DOHH2 (cell line): Measurements from ENCODE around the gene IL2RA.

Experiments
- H3F3A ChIP-seq: fragments of 200-600 bp; sonication (generic), shearing (Covaris generic); 2 replicates; pipeline ENCODE4 v1.6.0; 2016; ENCODE audit warnings: antibody characterized with exemption, mild to moderate bottlenecking; ENCODE audit not compliant: control insufficient read depth, insufficient read depth
- H3K27ac ChIP-seq: fragments of 200-600 bp; sonication (generic); 2 replicates; pipeline ENCODE4 v1.5.1; 2014; ENCODE audit warnings: low read depth, mild to moderate bottlenecking, low read length, moderate library complexity
- H3K27me3 ChIP-seq: fragments of 200-600 bp; sonication (generic); 2 replicates; pipeline ENCODE4 v1.6.1; 2014; ENCODE audit warnings: mild to moderate bottlenecking, low read length, mixed read lengths; ENCODE audit not compliant: control insufficient read depth
- H3K36me3 ChIP-seq: fragments of 200-600 bp; sonication (generic); 2 replicates; pipeline ENCODE4 v1.6.1; 2014; ENCODE audit warnings: mild to moderate bottlenecking, low read length, moderate library complexity, mixed read lengths; ENCODE audit not compliant: control insufficient read depth
- H3K4me1 ChIP-seq: fragments of 200-600 bp; sonication (generic); 2 replicates; pipeline ENCODE4 v1.6.1; 2014; ENCODE audit warnings: mild to moderate bottlenecking, low read length, mixed read lengths; ENCODE audit not compliant: control insufficient read depth
- H3K4me2 ChIP-seq: fragments of 200-600 bp; sonication (generic); 2 replicates; pipeline ENCODE4 v1.6.0; 2014; ENCODE audit warnings: mild to moderate bottlenecking, low read length, moderate library complexity
- H3K4me3 ChIP-seq: fragments of 200-600 bp; sonication (generic); 2 replicates; pipeline ENCODE4 v1.5.1; 2014; ENCODE audit warnings: mild to moderate bottlenecking, low read length, mixed read lengths
- H3K79me2 ChIP-seq: fragments of 200-600 bp; sonication (generic); 2 replicates; pipeline ENCODE4 v1.6.1; 2014; ENCODE audit warnings: mild to moderate bottlenecking, low read length, mixed read lengths; ENCODE audit not compliant: control insufficient read depth
- H3K9me2 ChIP-seq: fragments of 200-600 bp; sonication (generic); replicated peaks from 2 replicates; pipeline ENCODE4 v1.6.1; 2014; ENCODE audit warnings: mild to moderate bottlenecking, low read length, mixed read lengths; ENCODE audit not compliant: control insufficient read depth
- H3K9me3 ChIP-seq: fragments of 200-600 bp; sonication (generic); 2 replicates; pipeline ENCODE4 v1.6.1; 2014; ENCODE audit warnings: antibody characterized with exemption, low read length, mixed read lengths; ENCODE audit not compliant: control insufficient read depth, insufficient read depth
- H4K20me1 ChIP-seq: fragments of 200-600 bp; sonication (generic); 2 replicates; pipeline ENCODE4 v1.6.0; 2014; ENCODE audit warnings: low read depth, mild to moderate bottlenecking, antibody characterized with exemption, low read length, moderate library complexity; ENCODE audit not compliant: control insufficient read depth, insufficient read depth
- EZH2phosphoT487 ChIP-seq: fragments of 200-600 bp; sonication (generic); IDR thresholded peaks from 2 replicates; pipeline ENCODE4 v1.6.1; 2017; ENCODE audit warnings: borderline replicate concordance, mild to moderate bottlenecking, antibody characterized with exemption, low read length, moderate library complexity, mixed read lengths
- TF ChIP-seq, protein P1 (sequence below): fragments of 200-600 bp; sonication (generic); IDR thresholded peaks from one replicate; pipeline ENCODE4 v1.5.1; 2014; ENCODE audit warnings: antibody characterized with exemption, mild to moderate bottlenecking, low read depth, low read length; ENCODE audit not compliant: poor library complexity, severe bottlenecking

Gene IL2RA

DNA sequence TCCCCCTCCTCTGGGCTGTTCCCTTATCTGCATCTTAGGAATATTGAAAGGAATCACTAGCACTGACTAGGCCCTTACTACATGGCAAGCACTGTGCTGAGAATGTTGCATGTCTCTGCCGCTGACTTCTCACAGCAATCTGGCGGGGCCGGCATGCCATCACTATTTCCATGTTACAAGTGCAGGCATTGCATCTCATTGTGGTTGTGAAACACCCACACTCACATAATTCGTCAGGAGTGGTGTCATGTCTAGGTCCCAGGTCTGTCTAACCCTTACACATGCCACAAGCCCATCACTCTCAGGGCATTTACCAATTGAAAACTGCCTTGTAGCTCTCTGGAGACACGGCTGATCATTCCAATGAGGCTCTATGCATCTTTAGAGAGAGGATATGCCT is 8.5 kb upstream of the IL2RA start:
- TF ChIP-seq EZH2phosphoT487, result no peak
- TF ChIP-seq, protein P1, sequence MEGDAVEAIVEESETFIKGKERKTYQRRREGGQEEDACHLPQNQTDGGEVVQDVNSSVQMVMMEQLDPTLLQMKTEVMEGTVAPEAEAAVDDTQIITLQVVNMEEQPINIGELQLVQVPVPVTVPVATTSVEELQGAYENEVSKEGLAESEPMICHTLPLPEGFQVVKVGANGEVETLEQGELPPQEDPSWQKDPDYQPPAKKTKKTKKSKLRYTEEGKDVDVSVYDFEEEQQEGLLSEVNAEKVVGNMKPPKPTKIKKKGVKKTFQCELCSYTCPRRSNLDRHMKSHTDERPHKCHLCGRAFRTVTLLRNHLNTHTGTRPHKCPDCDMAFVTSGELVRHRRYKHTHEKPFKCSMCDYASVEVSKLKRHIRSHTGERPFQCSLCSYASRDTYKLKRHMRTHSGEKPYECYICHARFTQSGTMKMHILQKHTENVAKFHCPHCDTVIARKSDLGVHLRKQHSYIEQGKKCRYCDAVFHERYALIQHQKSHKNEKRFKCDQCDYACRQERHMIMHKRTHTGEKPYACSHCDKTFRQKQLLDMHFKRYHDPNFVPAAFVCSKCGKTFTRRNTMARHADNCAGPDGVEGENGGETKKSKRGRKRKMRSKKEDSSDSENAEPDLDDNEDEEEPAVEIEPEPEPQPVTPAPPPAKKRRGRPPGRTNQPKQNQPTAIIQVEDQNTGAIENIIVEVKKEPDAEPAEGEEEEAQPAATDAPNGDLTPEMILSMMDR, result no peak
- Histone ChIP-seq H3K4me1 (peaks cover 65% of the 10 kb centered on the region), H3K9me3 (no peaks in the 10 kb centered on the region), H3K9me2 (no peaks in the 10 kb centered on the region), H4K20me1 (no peaks in the 10 kb centered on the region), H3K4me2 (peak overlapping the region; percentile 64), H3F3A (peaks cover 16% of the 10 kb centered on the region), H3K4me3 (peak overlapping the region; percentile 57), H3K79me2 (no peaks in the 10 kb centered on the region), H3K27ac (peak overlapping the region; percentile 89), H3K27me3 (no peaks in the 10 kb centered on the region), H3K36me3 (no peaks in the 10 kb centered on the region)

DNA sequence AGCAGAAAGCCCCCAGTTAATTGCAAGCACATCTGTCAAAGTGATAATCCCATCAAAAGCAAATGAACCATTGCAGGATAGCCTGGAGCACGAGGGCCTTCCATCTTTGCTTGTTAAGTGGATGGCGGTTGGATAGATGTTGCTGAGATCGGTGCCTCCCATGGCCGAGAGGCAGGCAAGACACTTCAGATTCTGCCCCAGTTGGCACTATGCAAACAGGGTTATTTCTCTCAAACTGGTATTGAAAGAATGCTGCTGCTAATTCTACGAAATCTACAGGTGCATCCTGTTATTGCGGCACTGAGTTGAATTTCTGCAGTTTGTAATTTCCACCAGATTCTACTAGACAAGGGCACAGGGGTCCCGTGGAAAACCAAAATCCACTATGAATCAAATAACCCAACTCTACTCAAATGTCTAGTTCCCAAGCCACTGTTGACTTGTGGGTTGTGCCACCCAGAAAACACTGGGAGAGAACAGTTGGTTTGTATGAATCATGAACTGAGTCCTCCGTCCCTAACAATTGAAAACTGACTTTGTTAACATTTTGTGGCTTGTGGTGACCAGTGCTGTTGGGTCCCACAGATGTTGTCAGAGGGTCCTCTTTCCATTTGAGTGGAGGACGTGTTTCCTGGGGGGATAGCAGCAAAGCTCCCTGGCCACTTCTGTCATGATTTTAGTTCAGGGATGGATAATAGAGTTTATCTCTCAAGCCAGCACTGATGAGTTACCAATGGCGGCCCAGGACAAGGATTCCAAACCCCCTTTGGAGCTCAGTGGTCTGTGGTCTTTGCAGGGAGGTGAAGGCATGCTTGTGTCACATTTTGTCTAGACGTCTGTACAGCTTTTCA is 7.1 kb upstream of the IL2RA start:
- no peaks in the 10 kb centered on the region for H3K27me3 ChIP-seq
- no peaks in the 10 kb centered on the region for H3K9me3 ChIP-seq
- TF ChIP-seq, protein P1, result no peak
- TF ChIP-seq EZH2phosphoT487, result no peak
- no peaks in the 10 kb centered on the region for H4K20me1 ChIP-seq
- no peaks in the 10 kb centered on the region for H3K36me3 ChIP-seq
- H3K9me2 ChIP-seq, result no peaks in the 10 kb centered on the region
- H3K4me3 ChIP-seq, result peak overlapping the region; percentile 58
- H3F3A ChIP-seq, result peaks cover 16% of the 10 kb centered on the region
- H3K79me2 ChIP-seq, result no peaks in the 10 kb centered on the region
- peaks cover 65% of the 10 kb centered on the region for H3K4me1 ChIP-seq
- peak overlapping the region; percentile 89 for H3K27ac ChIP-seq
- peak overlapping the region; percentile 82 for H3K4me2 ChIP-seq

GRCh38 chr10:6068422-6068821 is 6.3 kb upstream of the IL2RA start:
- TF ChIP-seq, protein P1, result no peak
- TF ChIP-seq EZH2phosphoT487, result no peak
- no peaks in the 10 kb centered on the region for H3K36me3 ChIP-seq
- H3K79me2 ChIP-seq, result no peaks in the 10 kb centered on the region
- H3K4me2 ChIP-seq, result peak overlapping the region; percentile 82
- H3K27me3 ChIP-seq, result no peaks in the 10 kb centered on the region
- no peaks in the 10 kb centered on the region for H4K20me1 ChIP-seq
- H3K9me2 ChIP-seq, result no peaks in the 10 kb centered on the region
- peak overlapping the region; percentile 58 for H3K4me3 ChIP-seq
- H3K4me1 ChIP-seq, result peaks cover 64% of the 10 kb centered on the region
- peaks cover 16% of the 10 kb centered on the region for H3F3A ChIP-seq
- peak overlapping the region; percentile 89 for H3K27ac ChIP-seq
- no peaks in the 10 kb centered on the region for H3K9me3 ChIP-seq
